ACC112 (cell line): ENCODE data around the gene RPL27A.

Experiments used
- H2AFZ ChIP-seq: fragments of 200-600 bp; sonication (generic); one replicate; pipeline ENCODE4 v1.6.0; 2017; ENCODE audit warnings: antibody characterized with exemption, low read length; ENCODE audit not compliant: unreplicated experiment
- H3K27ac ChIP-seq: fragments of 200-600 bp; sonication (generic); 2 replicates; pipeline ENCODE4 v1.5.1; 2014; ENCODE audit warnings: low read depth, mild to moderate bottlenecking, antibody characterized with exemption, low read length, moderate library complexity
- H3K27me3 ChIP-seq: fragments of 200-600 bp; sonication (generic); 2 replicates; pipeline ENCODE4 v1.6.1; 2014; ENCODE audit warnings: mild to moderate bottlenecking, antibody characterized with exemption, low read length, moderate library complexity, mixed read lengths; ENCODE audit not compliant: insufficient read depth
- H3K36me3 ChIP-seq: fragments of 200-600 bp; sonication (generic); 2 replicates; pipeline ENCODE4 v1.6.1; 2016; ENCODE audit warnings: mild to moderate bottlenecking, antibody characterized with exemption, low read length, moderate library complexity, mixed read lengths; ENCODE audit not compliant: insufficient read depth
- H3K4me1 ChIP-seq: fragments of 200-600 bp; sonication (generic); one replicate; pipeline ENCODE4 v1.6.1; 2016; ENCODE audit warnings: low read length, mixed read lengths; ENCODE audit not compliant: insufficient read depth, unreplicated experiment, control insufficient read depth
- H3K4me3 ChIP-seq: fragments of 200-600 bp; sonication (generic); 2 replicates; pipeline ENCODE4 v1.5.1; 2014; ENCODE audit warnings: mild to moderate bottlenecking, low read depth, low read length
- H3K79me2 ChIP-seq: fragments of 200-600 bp; sonication (generic); one replicate; pipeline ENCODE4 v1.6.0; 2016; ENCODE audit warnings: low read length; ENCODE audit not compliant: control insufficient read depth, unreplicated experiment, insufficient read depth

Gene RPL27A

DNA sequence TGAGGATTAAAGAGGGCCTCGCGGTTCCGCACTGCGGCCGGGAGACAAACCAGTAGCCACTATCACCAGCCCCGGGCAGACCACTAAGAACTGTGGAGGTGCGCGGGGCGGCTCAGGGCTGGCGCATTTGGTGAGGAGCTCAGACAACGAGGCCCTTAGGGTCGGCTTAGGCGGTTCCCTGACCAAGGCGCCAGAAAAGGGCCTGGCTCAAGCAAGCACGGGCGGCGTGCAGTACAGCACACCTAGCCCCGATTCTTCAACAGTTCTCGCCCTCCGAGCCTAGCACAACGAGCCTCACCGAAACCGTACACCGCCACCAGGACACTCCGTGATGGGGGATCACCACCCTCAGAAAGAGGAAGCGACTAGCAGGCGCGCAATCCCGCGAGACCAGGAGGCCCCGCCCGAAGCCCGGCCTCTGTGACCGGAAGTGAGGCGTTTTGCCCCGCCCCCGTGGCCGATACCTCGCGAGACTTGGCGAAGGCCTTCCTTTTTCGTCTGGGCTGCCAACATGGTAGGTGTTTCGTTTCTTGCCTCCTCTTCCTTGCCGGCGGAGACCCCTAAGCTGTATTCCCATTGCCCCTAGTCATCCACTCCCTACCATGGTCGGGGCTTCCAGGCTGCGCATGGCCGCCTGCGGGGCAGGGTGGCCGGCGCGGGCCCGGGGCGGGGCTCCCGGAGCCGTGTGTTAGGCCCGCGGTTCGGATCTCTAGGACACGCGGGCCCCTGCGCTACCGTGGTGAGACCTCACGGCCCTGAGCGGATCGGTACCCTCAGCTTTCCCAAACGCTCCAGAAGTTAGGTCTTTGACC lies at the start of gene RPL27A, which contains the start of gene TRIM66:
Gene RPL27A (plus strand): TSS at position 490 of the 812 bp plus-strand sequence. CDS start 22 bp downstream, at position 512.
Gene TRIM66 (minus strand): TSS at position 363 of the 812 bp plus-strand sequence. CDS start 10,391 bp downstream, outside the sequence.
- H3K4me3 ChIP-seq = peak within 1 kb of the TSS; percentile 100
- H2AFZ ChIP-seq = peak within 1 kb of the TSS; percentile 73
- H3K27ac ChIP-seq = peak within 1 kb of the TSS; percentile 87
- no peaks in the 10 kb centered on the region for H3K27me3 ChIP-seq
- peaks cover 42% of the 10 kb centered on the region for H3K36me3 ChIP-seq
- H3K79me2 ChIP-seq = peaks cover 43% of the 10 kb centered on the region
- H3K4me1 ChIP-seq = peaks cover 32% of the 10 kb centered on the region

DNA sequence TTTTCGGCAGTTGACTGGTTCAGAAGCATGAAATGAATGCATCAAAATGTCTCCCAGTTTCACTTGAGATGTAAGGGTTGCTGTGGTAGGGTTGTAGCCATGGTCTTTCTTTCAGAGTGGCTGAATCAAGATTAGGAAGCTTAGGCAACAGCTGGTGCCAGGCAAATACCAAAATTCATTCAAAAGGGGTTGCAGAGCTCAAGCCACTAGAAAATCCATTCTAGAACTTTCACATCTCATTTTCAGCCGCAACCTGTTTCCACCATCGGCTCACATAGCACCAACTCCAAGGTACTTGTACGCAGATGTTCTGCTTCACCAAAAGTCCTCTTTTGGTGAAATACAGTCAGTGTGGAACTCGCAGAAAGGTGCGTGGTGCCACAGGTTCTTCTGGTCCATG lies 48.1 kb upstream of the RPL27A start:
- no peak overlapping the region for H3K27ac ChIP-seq
- no peak overlapping the region for H3K4me3 ChIP-seq
- peaks cover 11% of the 10 kb centered on the region for H3K4me1 ChIP-seq
- H3K27me3 ChIP-seq = no peaks in the 10 kb centered on the region
- no peaks in the 10 kb centered on the region for H3K79me2 ChIP-seq
- no peak overlapping the region for H2AFZ ChIP-seq
- peaks cover 31% of the 10 kb centered on the region for H3K36me3 ChIP-seq

DNA sequence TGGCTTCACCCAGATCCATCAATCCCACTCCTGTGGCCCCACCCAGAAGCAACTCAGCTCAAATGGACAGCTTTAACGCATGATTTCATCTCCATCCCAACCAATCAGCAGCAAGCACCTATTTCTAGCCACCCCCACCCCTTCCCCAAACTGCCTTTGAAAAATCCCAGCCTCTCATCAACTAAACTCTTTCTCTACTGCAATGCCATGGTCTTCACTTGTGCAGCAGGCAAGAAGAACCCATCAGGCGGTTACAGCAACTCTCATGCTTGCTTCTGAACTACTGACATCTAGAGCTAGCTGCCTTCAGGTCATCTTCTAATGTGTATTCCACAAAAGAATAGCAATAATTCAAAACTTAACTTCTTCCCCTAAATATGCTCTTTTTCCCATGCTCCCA lies 46.5 kb upstream of the RPL27A start:
- peaks cover 34% of the 10 kb centered on the region for H3K36me3 ChIP-seq

DNA sequence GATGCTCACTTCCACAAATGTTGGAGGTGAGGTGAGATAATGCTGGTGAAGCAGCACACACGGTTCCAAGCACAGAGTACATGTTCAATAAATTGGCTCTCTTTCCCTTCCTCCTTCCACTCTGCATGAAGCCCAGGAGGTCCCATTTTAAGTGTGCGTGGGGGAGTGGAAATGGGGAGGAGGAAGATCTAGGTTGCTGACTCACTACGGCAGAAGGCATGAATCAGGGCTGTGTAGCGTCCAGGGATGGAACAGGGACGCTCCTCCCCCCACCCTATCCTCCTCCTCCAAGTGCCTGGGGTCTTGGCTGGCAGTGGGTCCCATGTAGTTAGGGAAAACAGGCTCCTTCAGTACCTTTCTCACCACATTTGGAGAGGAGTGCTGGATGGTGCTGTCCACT lies 44.3 kb upstream of the RPL27A start:
- H3K4me3 ChIP-seq = no peak overlapping the region
- H3K36me3 ChIP-seq = peaks cover 34% of the 10 kb centered on the region
- H2AFZ ChIP-seq = no peak overlapping the region
- no peaks in the 10 kb centered on the region for H3K27me3 ChIP-seq
- H3K27ac ChIP-seq = no peak overlapping the region
- no peaks in the 10 kb centered on the region for H3K4me1 ChIP-seq
- no peaks in the 10 kb centered on the region for H3K79me2 ChIP-seq

More for the DNA sequence above, 46.5 kb upstream of the RPL27A start:
- H3K27ac ChIP-seq = no peak overlapping the region
- H3K4me3 ChIP-seq = no peak overlapping the region
- peaks cover 7% of the 10 kb centered on the region for H3K4me1 ChIP-seq
- H3K79me2 ChIP-seq = no peaks in the 10 kb centered on the region
- H2AFZ ChIP-seq = no peak overlapping the region
- H3K27me3 ChIP-seq = no peaks in the 10 kb centered on the region

DNA sequence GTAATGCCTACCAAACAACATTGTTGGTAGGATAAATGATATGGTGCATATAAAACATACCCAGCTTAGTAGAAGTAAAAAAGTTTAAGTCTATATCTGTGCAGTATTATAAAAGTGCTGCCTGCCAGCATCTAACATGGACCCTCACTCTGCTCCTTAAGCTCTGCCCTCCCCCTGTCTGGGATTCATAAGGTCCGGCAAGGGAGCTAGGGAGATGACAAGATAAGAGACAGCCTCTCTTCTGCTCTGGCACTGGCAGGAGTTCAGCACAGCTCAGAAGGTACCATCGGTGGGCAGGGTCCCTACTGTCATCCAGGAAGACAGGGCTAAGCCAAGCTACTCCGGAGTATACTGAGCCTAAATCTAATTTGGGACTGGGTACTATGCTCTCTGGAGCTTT lies 42.9 kb upstream of the RPL27A start:
- Histone ChIP-seq H3K4me1 (no peaks in the 10 kb centered on the region), H3K27ac (no peak overlapping the region), H3K27me3 (no peaks in the 10 kb centered on the region), H2AFZ (no peak overlapping the region), H3K36me3 (peaks cover 31% of the 10 kb centered on the region), H3K4me3 (no peak overlapping the region), H3K79me2 (no peaks in the 10 kb centered on the region)

DNA sequence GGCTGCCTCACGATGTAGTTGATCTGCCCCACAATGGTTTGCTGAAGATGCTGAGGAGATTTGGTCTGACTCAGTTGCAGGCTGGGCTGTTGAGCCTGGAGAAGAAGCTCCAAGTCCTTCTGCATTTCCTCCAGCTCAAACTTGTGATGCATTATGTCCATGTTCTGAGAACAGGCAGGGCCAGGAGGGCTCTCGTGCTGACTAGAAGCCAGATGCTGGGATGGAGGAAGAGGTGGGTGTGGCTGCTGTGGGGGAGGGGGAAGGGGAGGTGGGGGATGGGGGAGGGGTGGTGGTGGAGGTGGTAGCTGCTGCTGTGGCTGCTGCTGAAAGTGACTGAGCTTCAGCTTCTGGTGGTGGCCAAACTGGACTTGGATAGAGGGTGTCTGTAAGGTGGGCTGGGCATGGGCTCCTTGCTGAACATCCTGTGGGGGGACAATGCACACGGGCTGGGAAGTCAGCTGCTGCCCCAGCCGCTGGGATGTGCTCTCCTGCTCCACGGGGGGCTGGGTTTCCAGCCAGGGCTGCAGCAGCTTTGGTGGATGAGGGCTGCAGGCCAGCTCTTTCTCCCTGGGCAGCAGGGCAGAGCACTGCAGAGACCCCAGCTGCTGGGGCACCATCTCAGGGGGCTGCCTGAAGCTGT lies 42.2 kb upstream of the RPL27A start:
- no peak overlapping the region for H3K27ac ChIP-seq
- no peaks in the 10 kb centered on the region for H3K79me2 ChIP-seq
- H3K36me3 ChIP-seq = peaks cover 28% of the 10 kb centered on the region
- no peak overlapping the region for H3K4me3 ChIP-seq
- H2AFZ ChIP-seq = no peak overlapping the region
- no peaks in the 10 kb centered on the region for H3K27me3 ChIP-seq
- H3K4me1 ChIP-seq = no peaks in the 10 kb centered on the region

DNA sequence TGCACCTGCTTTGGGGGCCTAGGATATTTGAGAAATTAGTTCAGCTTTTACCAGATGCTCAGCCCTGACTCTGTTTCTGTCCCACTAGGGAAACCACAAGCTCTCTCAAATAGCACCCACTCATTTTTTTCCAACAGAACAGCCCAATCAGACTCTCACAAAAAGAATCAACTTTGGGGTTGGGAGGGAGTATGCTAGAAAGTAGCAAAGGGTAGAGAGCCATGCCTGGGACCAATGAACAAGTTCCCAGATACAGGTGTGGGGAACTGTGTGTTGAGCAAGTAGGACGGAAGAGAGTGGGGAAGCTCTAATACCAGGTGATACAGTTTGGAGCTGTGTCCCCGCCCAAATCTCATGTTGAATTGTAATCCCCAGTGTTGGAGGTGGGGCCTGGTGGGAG lies 41.3 kb upstream of the RPL27A start:
- Histone ChIP-seq H3K27ac (no peak overlapping the region), H3K4me3 (no peak overlapping the region), H2AFZ (no peak overlapping the region), H3K27me3 (no peaks in the 10 kb centered on the region), H3K79me2 (no peaks in the 10 kb centered on the region), H3K36me3 (peaks cover 27% of the 10 kb centered on the region), H3K4me1 (no peaks in the 10 kb centered on the region)

DNA sequence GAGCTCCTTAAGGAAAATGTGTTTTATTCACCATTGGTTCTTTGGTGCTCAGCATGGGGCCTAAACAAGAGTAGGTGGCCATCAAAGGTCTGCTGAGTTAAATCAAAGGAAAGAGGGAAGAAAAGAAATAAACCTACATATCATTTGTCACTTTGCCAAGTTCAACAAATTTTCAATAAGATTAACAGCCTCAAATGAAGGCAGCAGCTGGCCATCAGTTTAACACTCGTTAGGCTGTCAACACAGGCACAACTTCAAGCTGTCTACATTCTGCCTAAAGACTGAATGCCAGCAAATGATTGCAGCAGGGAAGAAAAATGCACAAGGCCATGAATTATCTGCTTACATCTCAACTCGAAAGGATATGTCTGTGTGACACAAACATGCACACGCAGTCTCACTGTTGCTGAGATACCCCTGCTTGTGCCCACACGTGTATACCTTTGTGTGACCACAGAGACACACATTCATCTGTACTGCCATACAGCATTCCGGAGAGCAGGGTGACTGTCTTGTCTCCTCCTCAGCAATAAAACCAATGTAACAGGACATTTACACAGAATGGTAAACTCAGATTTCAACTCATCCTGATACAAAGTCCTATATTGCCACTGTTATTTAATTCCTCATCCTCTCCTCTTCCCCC lies 40.3 kb upstream of the RPL27A start:
- H3K4me1 ChIP-seq = no peaks in the 10 kb centered on the region
- H3K27ac ChIP-seq = no peak overlapping the region
- no peaks in the 10 kb centered on the region for H3K27me3 ChIP-seq
- H3K79me2 ChIP-seq = no peaks in the 10 kb centered on the region
- no peak overlapping the region for H3K4me3 ChIP-seq
- no peak overlapping the region for H2AFZ ChIP-seq
- H3K36me3 ChIP-seq = peaks cover 23% of the 10 kb centered on the region

DNA sequence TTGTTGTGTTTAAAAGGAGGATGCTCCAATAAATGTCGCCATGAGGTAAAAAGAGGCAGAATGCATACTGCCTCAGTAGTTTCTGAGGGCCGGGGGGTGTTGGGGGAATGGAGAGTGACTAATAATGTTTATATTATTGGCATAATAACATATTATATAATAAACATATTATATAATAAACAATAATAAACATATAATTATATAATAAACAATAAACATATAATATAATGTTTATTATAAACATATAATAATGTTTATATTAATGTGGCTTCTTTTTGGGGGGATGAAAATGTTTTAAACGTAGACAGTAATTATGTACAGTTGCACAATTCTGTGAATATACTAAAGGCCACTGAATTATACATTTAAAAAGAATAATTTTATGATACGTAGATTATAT lies 35.7 kb upstream of the RPL27A start:
- H2AFZ ChIP-seq = no peak overlapping the region
- H3K27ac ChIP-seq = no peak overlapping the region
- peaks cover 8% of the 10 kb centered on the region for H3K4me1 ChIP-seq
- no peaks in the 10 kb centered on the region for H3K27me3 ChIP-seq
- H3K4me3 ChIP-seq = no peak overlapping the region
- H3K36me3 ChIP-seq = peaks cover 20% of the 10 kb centered on the region
- no peaks in the 10 kb centered on the region for H3K79me2 ChIP-seq

DNA sequence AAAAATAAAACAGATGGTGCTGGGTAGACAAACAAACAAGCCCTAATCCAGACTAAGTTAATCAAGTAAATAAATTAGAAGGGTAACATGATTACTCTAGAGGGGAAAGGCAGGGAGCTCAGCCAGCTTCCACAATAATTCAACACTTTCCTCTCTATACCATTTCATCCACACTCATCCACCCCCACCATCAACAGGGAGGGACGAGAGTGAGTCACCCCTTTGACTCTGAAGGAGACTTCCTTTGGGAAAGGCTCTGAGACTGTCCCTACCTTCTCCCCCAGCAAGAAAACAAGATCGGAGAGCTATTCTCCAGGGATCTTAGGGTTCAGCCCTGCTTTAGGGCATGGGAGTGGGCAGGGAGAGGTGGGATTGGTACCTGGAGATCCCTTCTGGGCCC lies 33.2 kb upstream of the RPL27A start:
- Histone ChIP-seq H3K4me3 (no peak overlapping the region), H3K4me1 (peaks cover 17% of the 10 kb centered on the region), H3K27me3 (no peaks in the 10 kb centered on the region), H2AFZ (no peak overlapping the region), H3K36me3 (peaks cover 20% of the 10 kb centered on the region), H3K27ac (no peak overlapping the region), H3K79me2 (no peaks in the 10 kb centered on the region)
